ENCODE data around the gene CACNA2D4. TPM values are rescaled to one million over a fixed set of nuclear protein-coding genes. Genes with fewer than 3 reads are reported as not detected.

The CACNA2D4 gene
- polyA plus RNA-seq, 3 donors, result 17.8 to 87.7 (median 22.1) TPM

GRCh38 chr12:1848146-1848545 lies 70.3 kb downstream of the CACNA2D4 start:
- H3K9ac ChIP-seq (ENCODE audit: insufficient read depth, low read length, poor library complexity, severe bottlenecking), result no peak overlapping the region
- intact Hi-C loops (cut with micrococcal nuclease), result no loop called here
- 83% methylated on average over 6 of the region's 10 CpGs for WGBS (ENCODE audit: insufficient coverage)
- peaks cover 0 to 1% (median 0%) of the 10 kb centered on the region in 7 donors for H3K9me3 Mint-ChIP-seq
- H3K27ac Mint-ChIP-seq, result no peak overlapping the region
- H2AFZ ChIP-seq (ENCODE audit: insufficient read depth, low read depth, low read length, poor library complexity, severe bottlenecking), result no peak overlapping the region
- no peaks in the 10 kb centered on the region for H3K79me2 ChIP-seq (ENCODE audit: insufficient read depth, low read length)
- H3K9me3 ChIP-seq (replicated peaks in 1 of 2; ENCODE audit: control insufficient read depth in 1 of 2, insufficient read depth in 1 of 2, low read length in 2 of 2), result no peaks in the 10 kb centered on the region
- no peaks in the 10 kb centered on the region for H3K4me1 ChIP-seq (ENCODE audit: control insufficient read depth in 1 of 2, insufficient read depth in 2 of 2, low read length in 2 of 2)
- DNase-seq, result no peak
- no peaks in the 10 kb centered on the region for H3K4me1 Mint-ChIP-seq
- no peaks in the 10 kb centered on the region for H3K36me3 ChIP-seq (replicated peaks in 1 of 2; ENCODE audit: control insufficient read depth in 1 of 2, insufficient read depth in 2 of 2, low read length in 2 of 2)
- H3K4me3 Mint-ChIP-seq, result no peak overlapping the region
- H3K27me3 Mint-ChIP-seq (ENCODE audit: low read depth in 3 of 3), result peaks cover 0 to 4% (median 2%) of the 10 kb centered on the region in 3 donors
- H3K27ac ChIP-seq (ENCODE audit: low read depth in 1 of 2, low read length in 2 of 2), result no peak overlapping the region
- H3K4me2 ChIP-seq (replicated peaks; ENCODE audit: extremely low read depth, low read length, poor library complexity, severe bottlenecking), result no peak overlapping the region
- H3K4me3 ChIP-seq (replicated peaks in 1 of 3; ENCODE audit: low read depth in 2 of 3, low read length in 3 of 3), result no peak overlapping the region
- no peaks in the 10 kb centered on the region for H3K27me3 ChIP-seq (ENCODE audit: control insufficient read depth in 2 of 2, insufficient read depth in 2 of 2, low read length in 2 of 2)
- no peak for TF ChIP-seq CTCF (IDR thresholded peaks at IDR 0.05)
- no peaks in the 10 kb centered on the region for H3K36me3 Mint-ChIP-seq
- H4K20me1 ChIP-seq (ENCODE audit: insufficient read depth, low read length), result no peaks in the 10 kb centered on the region

DNA sequence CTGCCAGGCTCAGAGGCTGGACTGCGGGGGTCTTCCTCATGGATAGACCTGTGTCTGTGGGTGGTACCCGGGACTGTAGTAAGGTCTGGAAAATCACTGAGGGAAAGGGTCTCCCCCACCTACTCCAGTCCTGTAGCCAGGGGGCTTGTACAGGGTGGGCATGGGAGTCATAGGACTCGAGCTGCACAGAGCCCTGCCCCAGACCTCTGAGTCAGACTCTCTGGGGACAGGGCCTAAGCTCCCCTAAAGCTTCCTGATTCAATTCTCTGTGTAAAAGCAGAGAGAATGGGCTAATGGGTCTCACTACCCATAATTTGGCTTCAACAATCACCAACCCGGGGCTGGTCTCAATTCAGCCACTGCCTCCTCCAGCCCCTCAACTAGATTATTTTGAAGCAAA lies 71.0 kb downstream of the CACNA2D4 start:
- no peaks in the 10 kb centered on the region for H3K27me3 ChIP-seq (ENCODE audit: control insufficient read depth in 2 of 2, insufficient read depth in 2 of 2, low read length in 2 of 2)
- H3K4me1 Mint-ChIP-seq, result peaks cover 6% of the 10 kb centered on the region
- no peak overlapping the region for H3K4me2 ChIP-seq (replicated peaks; ENCODE audit: extremely low read depth, low read length, poor library complexity, severe bottlenecking)
- no peak overlapping the region for H3K27ac Mint-ChIP-seq
- intact Hi-C loops (cut with micrococcal nuclease), result no loop called here
- 80% methylated on average over 1 of the region's 4 CpGs for WGBS (ENCODE audit: insufficient coverage)
- H2AFZ ChIP-seq (ENCODE audit: insufficient read depth, low read depth, low read length, poor library complexity, severe bottlenecking), result no peak overlapping the region
- H3K36me3 ChIP-seq (replicated peaks in 1 of 2; ENCODE audit: control insufficient read depth in 1 of 2, insufficient read depth in 2 of 2, low read length in 2 of 2), result no peaks in the 10 kb centered on the region
- H4K20me1 ChIP-seq (ENCODE audit: insufficient read depth, low read length), result no peaks in the 10 kb centered on the region
- H3K4me1 ChIP-seq (ENCODE audit: control insufficient read depth in 1 of 2, insufficient read depth in 2 of 2, low read length in 2 of 2), result peaks cover 5% of the 10 kb centered on the region in 2 donors
- no peaks in the 10 kb centered on the region for H3K9me3 ChIP-seq (replicated peaks in 1 of 2; ENCODE audit: control insufficient read depth in 1 of 2, insufficient read depth in 1 of 2, low read length in 2 of 2)
- H3K4me3 Mint-ChIP-seq, result no peak overlapping the region
- DNase-seq, result no peak
- no peaks in the 10 kb centered on the region for H3K36me3 Mint-ChIP-seq
- H3K4me3 ChIP-seq (replicated peaks in 1 of 3; ENCODE audit: low read depth in 2 of 3, low read length in 3 of 3), result no peak overlapping the region
- H3K9me3 Mint-ChIP-seq, result peaks cover 0 to 1% (median 0%) of the 10 kb centered on the region in 7 donors
- H3K9ac ChIP-seq (ENCODE audit: insufficient read depth, low read length, poor library complexity, severe bottlenecking), result no peak overlapping the region
- H3K27ac ChIP-seq (ENCODE audit: low read depth in 1 of 2, low read length in 2 of 2), result no peak overlapping the region
- no peaks in the 10 kb centered on the region for H3K79me2 ChIP-seq (ENCODE audit: insufficient read depth, low read length)
- TF ChIP-seq CTCF (IDR thresholded peaks at IDR 0.05), result no peak
- peaks cover 0 to 5% (median 4%) of the 10 kb centered on the region in 3 donors for H3K27me3 Mint-ChIP-seq (ENCODE audit: low read depth in 3 of 3)
